T-helper 22 cell (primary cell): Measurements from ENCODE around the gene MARCHF9.

Experiments
- DNase-seq: peaks from one replicate; pipeline ENCODE4 v3.0.0-alpha.2; 2020; ENCODE audit warnings: low read depth

The MARCHF9 gene

DNA sequence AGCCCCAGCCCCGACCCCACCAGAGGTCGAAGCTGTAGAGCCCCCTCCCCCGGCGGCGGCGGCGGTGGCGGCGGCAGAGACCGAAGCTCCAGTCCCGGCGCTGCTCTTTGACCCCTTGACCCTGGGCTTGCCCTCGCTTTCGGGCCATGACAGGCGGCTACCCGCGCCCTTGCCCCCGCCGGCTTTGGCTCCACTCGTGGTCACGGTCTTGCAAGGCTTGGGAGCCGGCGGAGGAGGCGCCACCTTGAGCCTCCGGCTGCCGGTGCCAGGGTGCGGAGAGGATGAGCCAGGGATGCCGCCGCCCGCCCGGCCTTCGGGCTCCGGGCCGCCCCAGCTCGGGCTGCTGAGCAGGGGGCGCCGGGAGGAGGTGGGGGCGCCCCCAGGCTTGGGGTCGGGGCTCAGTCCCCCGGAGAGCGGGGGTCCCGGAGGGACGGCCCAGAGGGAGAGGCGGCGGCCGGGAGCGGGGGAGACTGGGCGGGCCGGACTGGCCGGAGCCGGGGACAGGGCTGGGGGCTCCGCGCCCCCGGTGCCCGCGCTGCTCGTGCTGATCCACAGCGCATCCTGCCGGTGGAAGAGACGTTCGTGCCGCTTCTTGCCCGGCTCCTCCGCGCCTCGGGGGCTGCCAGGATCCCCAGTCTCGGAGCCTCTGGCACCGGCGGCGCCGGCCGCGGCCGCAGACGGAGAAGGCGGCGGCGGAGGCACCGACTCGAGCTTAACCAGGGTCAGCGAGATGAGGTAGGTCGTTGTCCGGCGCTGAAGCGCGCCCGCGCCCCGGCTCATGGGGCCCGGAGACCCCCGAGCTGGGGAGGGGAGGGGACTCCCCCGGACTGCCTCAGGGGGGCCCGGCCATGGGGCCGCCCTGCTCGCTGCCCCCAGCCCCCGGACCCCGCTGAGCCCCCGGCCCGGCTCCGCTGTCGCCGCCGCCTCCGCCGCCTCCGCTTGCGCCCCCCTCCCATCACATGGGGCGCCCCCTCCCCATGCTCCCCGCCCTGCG, 17.1 kb upstream of the MARCHF9 start:
- DNase-seq, result no peak

DNA sequence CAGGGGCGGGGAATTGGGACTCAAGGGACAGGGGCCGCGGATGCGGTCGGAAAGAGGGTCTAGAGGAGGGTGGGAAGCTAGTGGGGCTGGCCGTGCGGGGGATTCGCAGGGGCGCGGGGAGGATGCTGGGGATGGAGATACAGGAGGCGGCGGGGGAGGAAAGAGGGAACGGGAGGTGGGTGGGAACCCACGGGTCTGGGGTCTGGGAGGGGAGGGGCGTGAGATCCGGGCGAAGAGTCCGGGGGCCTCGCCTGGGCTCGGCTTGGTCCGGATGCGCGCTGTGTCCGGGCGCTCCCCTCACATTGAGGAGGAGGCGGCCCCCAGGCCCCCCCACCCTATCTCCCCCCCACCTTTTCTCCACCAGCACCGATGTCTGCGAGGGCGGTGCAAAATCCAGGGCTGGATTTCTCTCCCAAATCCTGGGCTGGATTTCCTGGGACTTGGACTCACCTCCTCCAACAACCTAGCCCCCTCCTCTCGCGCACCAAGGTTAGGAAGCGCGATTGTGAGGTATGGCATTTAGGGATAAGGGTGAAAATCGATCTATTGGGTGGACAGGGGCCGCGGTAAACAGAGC, 16.2 kb upstream of the MARCHF9 start, which contains the start of gene AGAP2:
AGAP2 (minus strand) TSS at position 82 of the 577 bp plus-strand sequence. CDS start 496 bp downstream, outside the sequence.
- no peak for DNase-seq

DNA sequence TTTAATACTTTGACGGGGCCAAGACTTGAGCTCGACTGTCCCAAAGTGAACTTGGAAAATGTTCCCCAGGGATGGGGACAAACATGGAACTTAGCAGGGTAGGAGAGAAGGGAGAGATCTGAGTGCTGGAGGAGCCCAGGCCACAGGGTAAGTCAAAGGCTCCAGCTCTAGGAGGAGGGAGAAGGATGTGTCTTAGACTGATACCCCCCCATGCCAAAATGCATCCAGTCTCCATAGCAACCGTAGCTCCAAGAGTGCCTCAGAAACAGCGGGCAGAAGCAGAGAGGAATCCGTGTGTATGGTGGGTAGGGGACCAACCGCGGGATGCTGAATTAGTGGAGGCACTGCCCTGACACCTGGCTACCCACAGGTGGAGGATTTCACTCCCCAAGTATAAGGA, 15.5 kb upstream of the MARCHF9 start:
- DNase-seq, result no peak

DNA sequence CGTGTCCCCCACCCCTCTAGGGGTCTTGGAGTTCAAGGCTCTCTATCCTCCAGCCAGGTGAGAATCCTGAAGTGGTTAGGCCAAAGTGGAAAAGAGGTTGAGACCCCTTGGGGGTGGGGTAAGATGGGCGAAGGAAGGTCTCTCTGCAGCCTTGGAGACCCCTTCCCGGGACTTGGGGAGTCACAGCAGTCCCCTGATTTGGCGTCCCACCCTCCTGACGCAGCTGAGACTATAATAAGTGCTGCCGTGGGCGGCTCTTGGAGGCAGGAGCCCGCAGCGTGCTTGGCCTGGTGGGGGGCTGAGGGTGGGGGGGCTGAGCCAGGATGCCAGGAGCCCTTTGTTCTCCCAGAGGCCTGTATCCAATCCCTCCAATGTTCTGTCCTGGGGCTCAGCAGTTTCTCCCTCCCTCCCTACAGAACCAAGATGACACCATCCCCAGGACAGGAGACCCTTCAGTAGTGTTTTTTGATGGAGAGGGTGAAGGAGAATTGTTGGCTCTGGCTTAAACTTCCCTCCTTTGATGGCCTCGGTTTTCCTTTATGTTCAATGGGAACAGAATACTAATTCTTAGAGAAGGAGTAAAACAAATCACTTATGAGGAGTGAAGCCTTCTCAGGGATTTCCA, 14.9 kb upstream of the MARCHF9 start:
- DNase-seq, result no peak

DNA sequence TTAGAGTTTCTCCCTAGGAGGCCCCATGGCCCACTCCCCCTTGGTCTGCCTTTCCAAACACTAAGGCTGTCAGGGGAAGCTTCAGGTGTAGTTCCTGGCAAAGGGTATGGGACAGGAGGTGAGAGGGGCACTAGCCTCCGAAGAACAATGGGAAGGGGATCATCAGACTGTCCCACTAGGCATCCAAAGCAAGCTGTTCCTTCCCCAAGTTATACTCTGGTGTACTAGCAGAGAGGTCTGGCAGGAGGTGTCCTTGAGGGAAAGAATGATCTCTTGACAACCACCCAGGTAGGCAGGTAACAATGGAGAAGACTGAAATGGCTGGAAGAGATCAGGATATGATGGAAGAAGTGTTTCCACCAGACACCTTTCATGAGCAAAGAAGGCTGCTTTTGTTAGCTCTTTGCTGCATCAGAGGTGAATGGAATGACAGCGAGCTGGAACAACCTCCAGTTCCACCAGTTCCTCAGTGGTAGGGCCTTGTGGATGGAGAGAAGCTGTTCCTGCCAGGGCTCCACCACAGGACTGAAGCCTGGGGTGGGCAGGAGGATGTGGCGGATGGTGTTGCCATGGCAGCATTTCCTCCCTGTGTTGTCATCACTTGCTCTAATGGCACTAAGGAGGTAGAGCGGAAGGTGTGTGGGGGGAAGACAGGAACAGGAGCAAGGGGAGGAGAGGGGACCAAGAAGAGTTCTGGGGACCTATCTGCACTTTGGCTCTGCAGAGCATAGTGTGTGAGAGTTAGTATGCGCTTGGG, 14.1 kb upstream of the MARCHF9 start:
- peak; percentile 81 for DNase-seq

DNA sequence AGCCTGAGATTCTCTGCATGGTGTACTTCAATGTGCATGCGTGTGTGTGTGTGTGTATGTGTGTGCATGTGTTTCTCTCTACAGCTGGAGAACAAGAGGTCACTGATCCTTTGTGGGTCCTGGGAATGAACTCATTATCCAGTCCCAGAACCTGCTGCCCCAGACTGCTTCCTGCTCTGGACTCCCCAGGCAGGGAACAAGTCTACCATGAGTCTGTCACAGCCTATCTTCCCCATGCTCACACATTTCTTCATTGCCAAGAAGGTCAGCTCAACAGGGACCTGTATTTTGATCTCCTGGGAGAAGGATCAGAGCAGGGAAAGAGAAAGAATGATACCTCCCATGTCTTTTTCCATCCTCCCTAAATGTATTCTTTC, 13.5 kb upstream of the MARCHF9 start:
- no peak for DNase-seq

DNA sequence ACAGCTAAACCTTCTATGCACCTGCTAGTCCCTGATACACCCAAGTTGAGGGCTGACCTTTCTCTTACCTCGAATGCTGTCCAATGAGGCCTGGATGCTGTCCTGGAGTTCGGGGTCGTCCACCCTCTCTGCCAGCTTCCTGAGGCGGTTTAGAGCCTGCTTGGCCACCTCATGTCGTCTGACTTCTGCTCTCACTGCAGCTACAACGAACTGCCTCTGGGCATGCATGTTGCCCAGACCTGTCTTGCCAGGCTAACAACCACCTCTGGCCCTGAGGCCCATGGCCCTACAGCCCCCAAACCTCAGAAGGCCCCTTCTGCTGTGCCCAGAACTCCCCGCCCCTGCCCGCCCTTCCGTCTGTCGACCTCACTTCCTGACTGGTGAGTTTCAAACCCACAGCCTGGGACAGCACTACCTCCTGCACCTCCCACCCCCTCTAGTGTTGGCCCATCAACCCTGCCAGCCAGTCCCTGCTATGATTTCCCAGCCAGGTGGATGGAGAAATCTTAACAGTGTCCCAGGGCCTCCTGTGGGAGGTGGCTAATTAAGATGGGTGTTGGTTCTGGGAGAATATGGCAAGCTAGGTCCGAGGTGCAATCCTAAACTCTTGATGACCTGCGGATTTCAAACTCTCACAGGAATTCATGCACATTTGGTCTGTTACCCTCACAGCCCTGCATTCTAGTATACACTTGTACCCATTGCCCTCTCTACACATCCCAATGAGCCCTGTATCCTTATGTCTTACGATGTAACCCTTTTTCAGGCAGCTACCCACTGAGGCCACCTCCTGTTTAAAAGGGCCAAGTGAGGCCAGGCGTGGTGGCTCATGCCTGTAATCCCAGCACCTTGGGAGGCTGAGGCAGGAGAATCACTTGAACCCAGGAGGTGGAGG, 12.8 kb upstream of the MARCHF9 start:
- DNase-seq, result peak; percentile 72

DNA sequence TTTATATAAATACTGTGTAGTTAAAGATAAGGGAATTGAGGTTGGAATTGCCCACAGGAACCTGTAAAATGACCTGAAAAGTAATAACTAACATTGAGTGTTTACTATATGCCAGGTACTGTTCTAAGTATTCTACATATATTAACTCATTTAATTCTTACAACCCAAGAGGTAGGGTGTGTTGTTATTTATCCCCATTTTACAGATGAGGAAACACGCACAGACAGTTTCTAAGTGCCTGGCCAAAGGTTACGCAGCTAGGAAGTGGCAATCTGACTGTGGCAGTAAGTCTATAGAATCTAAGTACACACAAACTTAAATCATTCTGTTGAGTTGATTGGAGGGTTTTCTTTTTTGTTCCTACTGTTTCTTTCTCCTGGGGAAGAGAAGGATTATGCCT, 11.1 kb upstream of the MARCHF9 start:
- DNase-seq, result no peak

DNA sequence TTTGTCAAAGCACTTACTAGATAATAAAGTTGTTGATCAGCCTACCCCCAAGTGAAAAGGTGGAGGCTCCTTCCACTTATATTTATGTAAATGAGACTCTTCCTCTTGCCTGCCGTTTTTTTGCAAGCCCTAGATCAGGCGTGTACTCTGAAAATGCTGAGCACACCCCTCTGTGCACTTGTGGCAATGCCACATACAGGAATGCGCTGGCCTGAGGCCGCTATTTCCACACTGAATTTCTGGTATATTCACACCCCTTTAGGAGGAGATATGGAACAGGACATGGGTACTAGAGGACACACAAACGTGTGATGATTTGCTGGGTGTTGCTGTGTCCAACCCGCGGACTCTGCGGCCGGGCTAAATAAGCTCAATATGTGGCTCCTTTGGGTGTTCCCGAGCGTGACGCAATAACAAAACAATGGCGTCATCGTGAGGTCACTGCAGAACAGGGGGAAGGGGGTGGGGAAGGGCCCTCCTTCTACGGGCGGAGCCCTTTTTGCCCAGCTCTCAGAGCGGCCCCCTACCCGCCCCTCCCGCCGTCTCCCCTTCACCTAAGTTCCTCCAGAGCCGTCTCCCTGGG, 10.6 kb upstream of the MARCHF9 start:
- DNase-seq, result peak; percentile 53

DNA sequence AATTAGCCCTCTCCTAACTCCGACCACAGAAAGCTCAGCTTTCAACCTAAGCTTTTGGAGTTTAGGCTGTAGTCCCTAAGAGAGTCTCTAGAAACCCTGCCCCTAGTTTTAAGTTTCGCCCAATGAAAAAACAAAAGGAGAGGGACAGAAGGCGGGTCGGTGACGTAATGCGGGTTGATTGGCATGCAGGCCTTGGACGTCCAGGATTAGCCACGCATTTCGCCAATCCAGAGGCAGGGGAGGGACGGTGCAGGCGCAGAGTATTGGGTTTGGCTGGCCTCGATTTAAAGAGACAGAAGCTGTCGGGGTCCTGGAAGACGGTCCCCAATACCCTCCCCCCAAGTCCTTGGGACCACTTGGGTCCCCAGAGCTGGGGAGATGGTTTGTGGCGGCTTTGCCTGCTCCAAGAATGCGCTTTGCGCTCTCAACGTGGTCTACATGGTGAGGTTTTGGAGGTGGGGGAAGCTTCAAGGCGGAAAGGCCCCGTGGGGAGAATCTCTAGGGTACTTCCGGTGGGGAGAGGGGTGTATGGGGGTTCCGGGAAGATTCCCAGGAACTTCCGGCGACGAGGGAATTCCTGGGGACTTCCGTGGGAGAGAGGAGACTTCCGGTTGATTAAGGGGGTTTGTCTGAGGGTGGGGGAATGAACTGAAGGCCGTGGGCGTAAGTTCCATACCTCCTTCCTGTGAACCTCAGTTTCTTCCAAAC, 10.0 kb upstream of the MARCHF9 start, which contains the start of gene TSPAN31:
TSPAN31 (plus strand) TSS at position 263 of the 708 bp plus-strand sequence; CDS start at position 379, 116 bp downstream.
- peak; percentile 93 for DNase-seq

DNA sequence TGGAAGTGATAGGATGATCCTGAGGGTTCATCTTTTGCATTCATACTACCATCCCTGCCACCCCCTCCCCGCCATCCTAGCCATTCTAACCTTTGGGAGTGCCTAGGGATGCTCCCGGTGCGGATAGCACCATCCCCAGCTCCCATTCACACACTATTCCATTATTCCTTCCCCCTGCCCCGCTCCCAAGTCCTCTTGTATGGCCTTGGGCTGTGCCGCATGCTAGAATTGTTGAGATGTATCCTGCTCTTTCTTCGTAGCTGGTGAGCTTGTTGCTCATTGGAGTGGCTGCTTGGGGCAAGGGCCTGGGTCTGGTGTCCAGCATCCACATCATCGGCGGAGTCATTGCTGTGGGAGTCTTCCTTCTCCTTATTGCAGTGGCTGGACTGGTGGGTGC, 9.4 kb upstream of the MARCHF9 start:
- DNase-seq, result no peak

DNA sequence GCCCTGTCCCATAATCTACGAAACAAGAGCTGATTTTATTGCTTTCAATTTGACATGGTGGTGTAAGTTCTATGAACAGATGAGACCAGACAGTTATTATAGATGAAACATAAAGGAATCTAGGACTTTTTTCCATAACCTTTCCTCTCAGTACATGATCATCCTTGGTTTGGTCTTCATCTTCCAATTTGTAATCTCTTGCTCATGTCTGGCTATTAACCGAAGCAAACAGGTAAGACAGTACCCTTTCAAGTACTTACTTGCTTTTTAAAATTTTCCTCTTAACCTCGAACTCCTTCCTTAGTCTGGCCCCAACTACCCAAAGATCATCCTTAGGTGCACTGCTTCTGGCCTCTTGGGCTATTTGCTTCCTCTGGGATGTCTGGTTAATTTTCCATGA, 8.9 kb upstream of the MARCHF9 start:
- no peak for DNase-seq

DNA sequence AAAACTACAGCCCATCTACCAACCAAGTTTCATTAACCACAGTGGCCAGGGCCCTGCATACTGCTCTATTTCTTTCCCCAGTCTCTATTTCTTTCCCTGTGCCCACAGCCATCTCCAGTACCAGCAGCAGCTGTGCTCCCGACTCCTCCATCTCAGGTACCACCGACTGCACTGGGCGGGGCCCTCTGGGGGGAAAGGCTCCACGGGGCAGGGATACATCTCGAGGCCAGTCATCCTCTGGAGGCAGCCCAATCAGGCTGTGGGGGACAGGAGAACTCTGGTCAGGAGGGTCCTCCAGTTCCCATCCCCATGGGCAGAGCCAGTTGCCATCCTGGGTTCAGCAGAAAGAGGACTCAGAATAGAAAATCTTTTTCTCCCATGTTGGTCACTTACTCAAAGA, 5.8 kb upstream of the MARCHF9 start:
- no peak for DNase-seq

DNA sequence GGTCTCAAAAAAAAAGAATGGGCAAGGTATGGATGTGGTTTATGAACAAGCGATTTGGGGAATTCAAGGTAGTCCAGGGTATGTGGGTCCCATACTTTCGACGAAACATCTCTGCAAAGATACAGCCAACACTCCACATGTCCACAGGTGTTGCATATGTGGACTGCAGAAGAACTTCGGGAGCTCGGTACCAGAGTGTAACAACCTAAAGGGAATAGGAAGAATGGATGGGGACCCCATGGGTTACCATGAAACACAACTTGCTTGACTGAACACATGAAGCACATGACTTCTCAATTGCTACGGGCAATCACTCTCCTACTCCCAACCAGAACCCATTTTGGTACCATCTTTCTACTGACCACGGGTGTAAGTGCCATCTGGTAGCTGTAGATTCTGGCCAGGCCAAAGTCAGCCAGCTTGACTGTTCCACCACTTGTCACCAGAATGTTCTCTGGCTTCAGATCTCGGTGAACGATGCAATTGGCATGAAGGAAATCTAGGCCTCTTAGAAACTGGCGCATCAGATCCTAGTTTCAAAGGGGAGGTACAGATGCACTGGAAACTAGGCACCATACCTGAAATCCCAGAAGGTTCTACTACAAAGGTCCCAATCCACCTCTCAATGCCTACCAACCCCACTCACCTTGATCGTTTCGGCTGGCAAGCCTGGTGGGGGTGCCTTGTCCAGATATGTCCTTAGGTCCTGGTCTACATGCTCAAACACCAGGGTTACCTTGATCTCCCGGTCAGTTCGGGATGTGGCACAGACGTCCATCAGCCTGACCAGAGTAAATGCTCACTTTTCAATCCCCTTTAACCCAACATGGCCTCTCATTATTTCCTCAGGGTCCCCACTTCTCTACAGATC, 4.1 kb upstream of the MARCHF9 start:
- no peak for DNase-seq

DNA sequence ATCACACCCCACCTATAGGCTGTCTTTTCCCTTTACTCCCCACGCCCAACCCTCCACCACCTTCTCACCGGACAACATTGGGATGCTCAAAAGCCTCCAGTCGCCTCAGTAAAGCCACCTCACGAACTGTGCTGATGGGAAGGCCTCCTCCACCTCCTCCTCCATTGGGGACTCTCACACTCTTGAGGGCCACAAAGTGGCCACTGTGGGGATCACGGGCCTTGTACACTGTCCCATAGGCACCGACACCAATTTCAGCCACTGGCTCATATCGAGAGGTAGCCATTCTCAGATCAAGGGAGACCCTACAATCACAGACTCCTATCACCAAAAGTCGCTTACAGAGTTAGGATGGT, 3.5 kb upstream of the MARCHF9 start:
- no peak for DNase-seq

DNA sequence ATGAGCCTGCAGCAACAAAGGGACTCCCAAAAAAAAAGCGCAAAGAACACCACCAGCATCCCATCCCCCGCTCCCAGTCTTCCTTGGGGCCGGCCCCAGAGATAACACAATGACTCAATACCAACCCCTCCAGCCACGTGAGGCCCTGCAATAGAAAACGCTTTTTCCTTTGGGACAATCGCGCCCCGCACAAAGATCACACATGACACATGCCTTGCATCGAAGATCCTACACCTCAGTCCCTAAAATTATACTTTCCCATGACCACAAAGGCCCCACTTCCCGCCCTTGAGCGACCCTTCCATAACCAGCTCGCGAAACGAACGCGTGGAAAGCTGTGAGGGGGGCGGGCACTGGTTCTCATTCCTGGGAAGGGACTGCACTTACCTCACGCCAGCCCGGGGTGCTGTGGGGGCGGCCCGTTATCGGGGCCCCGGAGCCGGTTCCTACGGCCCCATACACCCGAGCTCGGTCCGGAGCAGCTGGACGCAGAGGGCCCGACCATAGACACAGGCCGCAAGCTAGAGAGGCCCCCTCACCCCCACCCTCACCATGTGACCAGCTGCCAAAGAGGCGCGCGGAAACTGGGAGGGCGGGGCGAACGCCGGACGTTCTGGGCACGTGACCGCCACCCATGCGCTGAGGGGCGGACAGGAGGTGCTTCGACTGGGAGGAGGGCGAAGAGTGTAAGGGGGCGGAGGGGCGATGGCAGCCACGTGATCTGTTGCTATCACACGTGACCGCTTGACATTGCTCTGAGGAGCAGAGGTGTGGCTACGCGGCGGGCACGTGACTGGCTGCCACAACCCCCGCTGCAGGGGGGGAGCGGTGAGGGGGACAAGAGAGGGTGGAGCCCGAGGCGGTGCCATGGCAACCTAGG, 2.9 kb upstream of the MARCHF9 start, which contains the start of gene CDK4:
CDK4 (minus strand) TSS at position 523 of the 880 bp plus-strand sequence. CDS start 593 bp downstream, outside the sequence.
- DNase-seq, result peak; percentile 100

DNA sequence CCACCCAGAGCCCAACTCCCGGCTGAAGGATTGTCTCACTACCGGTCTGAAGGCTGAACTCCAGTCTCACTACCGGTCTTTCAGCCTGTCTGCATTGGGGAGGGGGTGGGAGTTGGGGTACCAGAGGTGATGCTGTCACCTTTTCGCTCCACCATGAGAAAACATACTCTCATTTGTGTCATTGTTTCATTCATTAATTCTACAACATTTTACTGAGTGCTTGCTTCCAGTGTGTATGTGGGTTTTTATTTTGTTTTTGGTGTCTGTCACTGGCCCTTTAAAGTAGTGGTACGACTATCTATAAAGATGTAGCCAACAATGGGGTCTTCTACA, 2.3 kb upstream of the MARCHF9 start:
- DNase-seq, result no peak

DNA sequence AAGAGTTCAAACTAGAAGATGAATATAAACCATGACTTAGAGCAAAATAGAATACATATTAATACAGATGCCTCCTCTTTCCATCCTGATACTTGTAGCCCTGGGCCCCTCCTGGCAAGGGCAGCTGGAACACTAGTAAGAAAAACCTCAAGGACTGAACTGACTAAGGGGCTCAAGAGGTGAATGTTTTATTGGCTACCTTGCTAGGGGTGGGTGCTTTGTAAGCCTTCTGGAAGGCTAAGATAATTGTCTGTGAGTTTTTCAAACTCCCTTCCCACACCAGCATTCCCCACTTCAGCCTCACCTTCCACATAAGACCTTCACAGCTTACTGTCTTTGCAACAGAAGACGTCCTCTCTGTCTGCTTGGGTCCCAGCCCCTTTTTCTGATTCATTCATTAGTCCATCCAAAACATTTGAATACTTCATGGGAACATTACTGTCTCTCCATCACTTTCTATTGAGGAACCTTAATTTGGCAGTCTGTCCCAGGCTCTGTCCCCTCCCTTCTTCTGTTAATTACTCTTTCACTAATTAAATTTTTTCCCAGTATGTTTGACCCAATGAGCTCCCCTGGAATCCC, 1.1 kb upstream of the MARCHF9 start:
- DNase-seq, result no peak
